Keratinocyte (primary cell): ENCODE results near the gene TNFRSF14. TPM values are rescaled to one million over a fixed set of nuclear protein-coding genes. Genes with fewer than 3 reads are reported as not detected.

Source experiments
- DNase-seq: peaks from one replicate; pipeline ENCODE4 v3.0.0-alpha.2; 2011; ENCODE audit warnings: low read depth, missing footprints, low spot score
- FAIRE-seq: peaks from 2 replicates; lab custom pipeline; 2011; peaks lifted over from hg19 to GRCh38; lab: Jason Lieb, UNC
- H2AFZ ChIP-seq: 2 replicates; pipeline ENCODE4 v1.6.0; 2012; ENCODE audit warnings: low read length, control low read depth, inconsistent platforms; ENCODE audit not compliant: control insufficient read depth
- H3K27ac ChIP-seq: 2 replicates; pipeline ENCODE4 v1.5.1; 2011; ENCODE audit warnings: low read length; ENCODE audit not compliant: control insufficient read depth, insufficient read depth
- H3K27me3 ChIP-seq: 3 replicates; pipeline ENCODE4 v1.6.0; 2011; ENCODE audit warnings: low read length; ENCODE audit not compliant: control insufficient read depth, insufficient read depth; ENCODE audit errors: extremely low read depth
- H3K36me3 ChIP-seq, 2 experiments: 2 replicates in 1 of 2; 3 replicates in 1 of 2; pipeline ENCODE4 v1.5.1; 2011; ENCODE audit warnings: low read length in 2 of 2, mild to moderate bottlenecking in 1 of 2; ENCODE audit not compliant: control insufficient read depth in 2 of 2, insufficient read depth in 2 of 2; ENCODE audit errors: extremely low read depth in 1 of 2
- H3K4me1 ChIP-seq: 3 replicates; pipeline ENCODE4 v1.5.1; 2011; ENCODE audit warnings: low read length; ENCODE audit not compliant: control insufficient read depth, insufficient read depth; ENCODE audit errors: extremely low read depth
- H3K4me2 ChIP-seq: 3 replicates; pipeline ENCODE4 v1.6.0; 2011; ENCODE audit warnings: low read depth, low read length; ENCODE audit not compliant: control insufficient read depth, insufficient read depth; ENCODE audit errors: extremely low read depth
- H3K4me3 ChIP-seq, 3 experiments: fragments of 200-600 bp in 1 of 3; sonication (generic) in 1 of 3; 2 replicates in 2 of 3; 3 replicates in 1 of 3; pipeline ENCODE4 v1.5.1; 2011 to 2016; ENCODE audit warnings: low read length in 3 of 3, mild to moderate bottlenecking in 3 of 3, control low read depth in 2 of 3, inconsistent platforms in 1 of 3, low read depth in 1 of 3, mixed read lengths in 1 of 3, mixed run types in 1 of 3, moderate library complexity in 1 of 3; ENCODE audit not compliant: control insufficient read depth in 2 of 3, insufficient read depth in 2 of 3; ENCODE audit errors: extremely low read depth in 1 of 3
- H3K79me2 ChIP-seq: 2 replicates; pipeline ENCODE4 v1.6.0; 2012; ENCODE audit warnings: low read length; ENCODE audit not compliant: control insufficient read depth, insufficient read depth
- H3K9ac ChIP-seq: 3 replicates; pipeline ENCODE4 v1.6.0; 2011; ENCODE audit warnings: low read length; ENCODE audit not compliant: control insufficient read depth, insufficient read depth; ENCODE audit errors: extremely low read depth
- H3K9me1 ChIP-seq: 3 replicates; pipeline ENCODE4 v1.6.0; 2011; ENCODE audit warnings: low read length; ENCODE audit not compliant: control insufficient read depth, insufficient read depth; ENCODE audit errors: extremely low read depth
- H3K9me3 ChIP-seq: 2 replicates; pipeline ENCODE4 v1.5.1; 2012; ENCODE audit warnings: low read depth, low read length; ENCODE audit not compliant: control insufficient read depth
- H4K20me1 ChIP-seq: 3 replicates; pipeline ENCODE4 v1.6.0; 2011; ENCODE audit warnings: low read length; ENCODE audit not compliant: control insufficient read depth, insufficient read depth; ENCODE audit errors: extremely low read depth
- CTCF ChIP-seq, 3 experiments: IDR thresholded peaks in 1 of 3; conservative IDR thresholded peaks in 1 of 3; optimal IDR thresholded peaks in 1 of 3; 2 replicates in 2 of 3; 3 replicates in 1 of 3; pipeline versions ENCODE3 to v1.5.1; 2011; ENCODE audit warnings: low read length in 3 of 3, mild to moderate bottlenecking in 3 of 3, moderate library complexity in 2 of 3, control low read depth in 1 of 3, inconsistent platforms in 1 of 3; ENCODE audit not compliant: insufficient read depth in 2 of 3; ENCODE audit errors: extremely low read depth in 1 of 3
- EZH2 ChIP-seq: IDR thresholded peaks from one replicate; pipeline ENCODE4 v1.6.1; 2012; ENCODE audit warnings: inconsistent platforms, mild to moderate bottlenecking, low read length, moderate library complexity
- dilution Hi-C: fragments of 300-500 bp; cut with MboI; formaldehyde crosslinking; loops from one replicate; pipeline ENCODE4 v1.7.0; 2020; ENCODE audit warnings: low sequenced_read_pairs; ENCODE audit not compliant: extremely low pct_ligation_motif_present
- polyA plus RNA-seq, 5 experiments: library from polyadenylated mRNA; depleted of rRNA in 3 of 5; stranded (reverse) in 3 of 5; stranded (forward) in 1 of 5; unstranded in 1 of 5; fragments of >200 nt; gene quantifications; 1 replicate in 1 of 5; 2 replicates in 3 of 5; 3 replicates in 1 of 5; pipeline versions ENCODE4 v1.2.1 to v1.2.3, GENCODE V29; 2011 to 2012; ENCODE audit warnings: missing spikeins in 2 of 5, low read depth in 1 of 5, low replicate concordance in 1 of 5

TNFRSF14 gene
- polyA plus RNA-seq, 1 donor (not counting 4 experiments of a cell fraction or from before 2014, with no cell fraction given): 5.2 TPM

- Histone ChIP-seq H3K9ac (no peak overlapping the region), H3K4me3 (no peak overlapping the region), H3K4me2 (no peak overlapping the region), H3K9me1 (no peaks in the 10 kb centered on the region), H3K79me2 (no peaks in the 10 kb centered on the region), H3K27ac (no peak overlapping the region), H3K9me3 (no peaks in the 10 kb centered on the region), H3K4me1 (no peaks in the 10 kb centered on the region), H3K36me3 (peaks cover 31 to 43% of the 10 kb centered on the region in 2 experiments), H4K20me1 (peaks cover 4% of the 10 kb centered on the region), H3K27me3 (no peaks in the 10 kb centered on the region), H2AFZ (no peak overlapping the region)
- FAIRE-seq: no peak
- DNase-seq: no peak
- dilution Hi-C loops: no loop called here
- TF ChIP-seq CTCF (optimal IDR thresholded peaks at IDR 0.05 in 1 of 3, IDR thresholded peaks at IDR 0.05 in 1 of 3, conservative IDR thresholded peaks at IDR 0.05 in 1 of 3; ENCODE audit: extremely low read depth in 1 of 3, insufficient read depth in 2 of 3, low read length in 3 of 3) (no peak), EZH2 (no peak)
Observed at GRCh38 chr1:2513939-2514652, 42.1 kb upstream of the TNFRSF14 start.

GRCh38 chr1:2514863-2515762 is 41.1 kb upstream of the TNFRSF14 start:
- Histone ChIP-seq H3K9me3 (no peaks in the 10 kb centered on the region), H3K4me2 (no peak overlapping the region), H3K9ac (no peak overlapping the region), H3K36me3 (peaks cover 29 to 44% of the 10 kb centered on the region in 2 experiments), H3K79me2 (no peaks in the 10 kb centered on the region), H2AFZ (no peak overlapping the region), H3K4me3 (no peak overlapping the region), H3K27me3 (no peaks in the 10 kb centered on the region), H3K9me1 (no peaks in the 10 kb centered on the region), H4K20me1 (no peaks in the 10 kb centered on the region), H3K27ac (no peak overlapping the region), H3K4me1 (no peaks in the 10 kb centered on the region)
- no peak for DNase-seq
- FAIRE-seq: no peak
- dilution Hi-C loops: no loop called here
- TF ChIP-seq CTCF (optimal IDR thresholded peaks at IDR 0.05 in 1 of 3, IDR thresholded peaks at IDR 0.05 in 1 of 3, conservative IDR thresholded peaks at IDR 0.05 in 1 of 3; ENCODE audit: extremely low read depth in 1 of 3, insufficient read depth in 2 of 3, low read length in 3 of 3) (peak in 1 of 3 experiments; percentile 19), EZH2 (no peak)
